Prostate gland (tissue), 2 donors: ENCODE measurements around the gene BTG1.

Source experiments
- CTCF ChIP-seq, 4 experiments: fragments of 200-600 bp in 2 of 4; fragments of 450-650 bp in 2 of 4; sonication (generic) in 2 of 4; IDR thresholded peaks; 1 replicate in 3 of 4; 2 replicates in 1 of 4; pipeline ENCODE4 v1.5.1; 2016 to 2019; ENCODE audit warnings: antibody characterized with exemption in 4 of 4, mild to moderate bottlenecking in 2 of 4, moderate library complexity in 2 of 4
- POLR2A ChIP-seq: fragments of 450-650 bp; IDR thresholded peaks from one replicate; pipeline ENCODE4 v1.6.1; 2016; ENCODE audit warnings: antibody characterized with exemption, mild to moderate bottlenecking
- POLR2AphosphoS5 ChIP-seq: sonication (generic); formaldehyde crosslinking; IDR thresholded peaks from one replicate; pipeline ENCODE4 v1.6.1; 2017; ENCODE audit warnings: antibody characterized with exemption

- TF ChIP-seq CTCF (IDR thresholded peaks at IDR 0.05) (no peak), POLR2AphosphoS5 (no peak), POLR2A (no peak)
These were observed 30.3 kb upstream of the BTG1 start for GRCh38 chr12:92175961-92176360.
